Stimulated activated CD4-positive, alpha-beta T cell treated with anti-CD3 and anti-CD28 coated beads, Interleukin-1b, Interleukin-23, amount 100 ng/mL, for 4 hours (primary cell): ENCODE measurements around the gene ARHGEF26.

ENCODE experiments used
- DNase-seq, 2 donors: peaks; one replicate each; pipeline ENCODE4 v3.0.0-alpha.2; 2020; ENCODE audit warnings: low read depth in 2 of 2

The ARHGEF26 gene

DNA sequence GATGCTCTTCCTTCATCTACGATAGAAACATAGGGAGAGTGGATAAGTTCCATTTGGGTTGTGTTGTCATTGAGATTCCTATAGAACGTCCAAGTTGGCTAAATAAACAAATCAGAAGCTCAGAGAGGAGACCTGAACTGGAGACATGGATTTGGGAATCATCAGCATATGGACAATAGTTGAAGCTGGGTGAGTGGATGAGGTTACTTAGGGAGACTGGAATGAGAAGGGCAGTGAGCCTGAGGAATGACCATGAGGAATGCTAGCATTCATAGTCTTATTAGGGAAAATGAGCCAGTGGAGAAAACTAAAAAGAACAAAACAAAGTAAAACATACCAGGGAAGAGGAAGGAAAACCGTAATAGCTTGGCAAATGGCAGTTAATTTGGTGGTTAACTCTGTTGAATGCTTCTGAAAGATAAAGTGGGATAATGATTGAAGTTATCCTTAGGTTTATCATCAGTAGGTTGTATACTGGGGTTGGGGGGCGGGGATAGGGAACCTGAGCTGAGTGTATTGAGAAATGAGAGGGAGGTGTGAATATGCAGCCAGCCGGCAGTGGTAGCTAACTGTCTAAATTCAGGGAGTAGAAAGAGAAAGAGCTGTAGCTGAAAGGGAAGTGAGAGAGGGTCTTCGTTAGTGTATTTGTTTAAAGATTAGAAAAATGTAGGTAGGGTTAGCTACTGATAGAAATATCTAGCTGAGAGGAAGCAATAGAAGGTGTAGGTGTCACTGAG lies 74.6 kb downstream of the ARHGEF26 start:
- no peak for DNase-seq

DNA sequence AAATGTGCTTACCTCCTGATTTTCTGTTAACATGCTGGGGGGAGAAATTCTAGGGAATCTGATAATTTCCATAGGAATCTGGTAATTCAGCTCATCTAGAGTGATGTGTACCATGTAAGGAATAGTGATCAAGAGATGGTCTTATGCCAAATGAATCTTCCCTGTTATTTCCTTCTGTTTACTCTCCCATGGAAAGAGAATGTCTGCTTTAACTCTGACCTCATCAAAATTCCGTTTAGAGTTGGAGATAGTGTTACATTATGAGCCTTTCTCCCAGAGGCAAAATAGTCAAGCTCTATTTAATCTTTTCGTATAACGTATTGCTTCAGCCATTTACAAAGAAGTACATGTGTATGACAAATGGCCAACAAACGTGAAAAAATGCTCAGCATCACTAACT lies 76.6 kb downstream of the ARHGEF26 start:
- no peak for DNase-seq

DNA sequence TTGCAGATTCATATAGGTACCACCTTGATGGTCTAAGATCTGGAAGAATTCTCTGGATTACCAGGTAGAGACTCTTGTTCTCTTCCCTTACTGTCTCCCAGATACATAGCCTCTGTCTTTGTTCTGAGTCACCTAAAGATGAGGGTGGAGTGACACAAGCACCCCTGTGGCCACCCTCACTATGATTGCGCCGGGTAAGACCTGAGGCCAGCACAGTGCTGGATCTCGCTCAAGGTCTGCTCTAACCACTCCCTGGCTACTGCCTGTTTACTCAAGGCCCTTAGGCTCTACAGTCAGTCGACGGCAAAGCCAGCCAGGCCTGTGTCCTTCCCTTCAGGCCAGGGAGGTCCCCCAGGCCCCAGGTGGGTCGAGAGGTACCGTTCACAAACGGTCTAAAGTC lies 88.3 kb downstream of the ARHGEF26 start:
- no peak for DNase-seq

DNA sequence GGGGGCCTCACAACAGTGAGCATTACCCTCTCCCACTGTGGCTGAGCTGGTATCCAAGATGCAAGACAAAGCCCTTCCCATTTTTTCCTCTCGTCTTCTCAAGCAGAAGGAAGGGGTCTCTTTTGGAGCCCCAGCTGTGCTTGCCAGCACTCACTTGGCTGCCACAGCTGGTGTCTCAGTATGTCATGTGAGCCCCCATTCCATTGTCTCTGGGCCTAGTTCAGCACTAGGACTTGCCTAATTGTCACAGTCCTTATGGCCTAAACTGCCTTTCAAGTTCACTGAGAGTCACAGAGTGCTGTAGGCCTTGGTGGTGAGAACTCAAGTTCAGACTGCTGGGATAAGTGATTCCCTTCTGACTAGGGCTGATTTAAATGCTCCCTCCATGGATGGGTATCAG lies 89.8 kb downstream of the ARHGEF26 start:
- DNase-seq, result no peak

DNA sequence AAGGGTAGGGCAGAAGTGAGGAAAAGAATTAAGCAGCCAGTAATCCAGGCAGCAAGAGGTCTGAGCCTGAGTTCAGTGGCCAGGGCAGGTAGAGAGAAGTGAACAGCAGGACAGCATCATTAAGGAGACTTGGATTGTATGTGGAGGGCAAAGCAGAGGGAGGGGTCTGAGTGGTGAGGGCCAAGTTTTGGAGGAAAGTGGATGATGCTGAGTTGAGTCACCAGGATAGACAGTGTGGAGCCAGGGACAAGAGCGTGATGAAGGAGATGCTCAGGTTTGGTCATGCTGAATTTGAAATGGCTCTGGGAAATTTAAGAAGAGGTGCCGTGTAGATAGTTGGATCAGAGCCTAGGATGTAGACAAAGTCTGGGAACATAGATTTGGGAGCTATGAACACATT lies 93.1 kb downstream of the ARHGEF26 start:
- no peak for DNase-seq

DNA sequence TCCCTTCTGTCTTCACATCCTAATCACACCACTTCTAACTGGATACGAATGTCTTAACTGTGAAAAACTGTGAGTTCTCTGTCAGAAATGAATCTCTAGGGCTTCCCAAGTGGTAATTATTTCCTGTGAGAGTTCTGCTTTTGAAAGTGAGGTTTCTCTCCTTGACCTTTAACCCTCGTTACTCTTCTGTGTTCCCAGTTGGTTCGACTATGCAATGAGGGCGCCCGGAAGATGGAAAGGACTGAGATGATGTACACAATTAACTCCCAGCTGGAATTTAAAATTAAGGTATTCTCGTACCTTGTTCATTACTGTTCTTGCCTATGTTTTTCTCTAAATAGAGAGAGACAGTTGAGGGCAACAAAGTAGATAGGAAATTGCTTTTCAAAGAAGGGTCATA lies 96.5 kb downstream of the ARHGEF26 start:
- no peak for DNase-seq

DNA sequence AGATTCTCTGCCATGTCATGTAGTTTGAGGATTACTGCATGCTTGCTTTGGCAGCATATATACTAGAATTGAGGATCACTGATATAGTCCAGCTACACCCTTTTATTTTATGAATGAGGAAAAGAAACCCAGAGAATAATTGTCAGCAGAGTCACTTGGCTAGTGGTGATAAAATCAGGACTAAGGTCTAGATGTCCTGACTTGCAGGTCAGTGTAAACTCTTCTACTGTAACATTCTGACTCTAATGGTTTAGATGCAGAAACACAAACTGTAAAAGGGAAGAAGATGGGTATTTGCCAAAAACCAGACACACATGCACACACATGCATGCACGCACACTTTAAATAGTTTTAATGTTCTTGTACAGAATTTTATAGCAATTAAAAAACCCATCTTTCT lies 97.5 kb downstream of the ARHGEF26 start:
- no peak for DNase-seq

DNA sequence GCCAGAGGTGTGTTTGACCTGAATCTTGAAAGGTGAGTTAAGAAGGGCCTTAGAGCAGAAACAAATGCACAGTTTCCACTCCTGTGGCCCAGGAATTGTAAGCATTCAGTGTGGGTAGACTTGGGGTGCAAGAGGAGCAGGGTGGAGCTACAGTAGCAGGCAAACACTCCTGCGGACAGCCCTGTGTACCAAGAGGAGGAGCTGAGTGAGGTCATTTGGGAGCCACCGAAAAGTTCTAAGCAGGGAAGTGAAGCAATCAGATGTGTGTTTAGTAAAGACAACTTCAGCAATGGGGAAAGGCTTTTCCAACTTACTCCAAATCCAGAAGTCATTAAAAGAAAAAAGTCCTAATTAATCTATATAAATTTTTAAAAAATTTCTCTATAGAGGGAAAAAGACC lies 99.3 kb downstream of the ARHGEF26 start:
- no peak for DNase-seq

DNA sequence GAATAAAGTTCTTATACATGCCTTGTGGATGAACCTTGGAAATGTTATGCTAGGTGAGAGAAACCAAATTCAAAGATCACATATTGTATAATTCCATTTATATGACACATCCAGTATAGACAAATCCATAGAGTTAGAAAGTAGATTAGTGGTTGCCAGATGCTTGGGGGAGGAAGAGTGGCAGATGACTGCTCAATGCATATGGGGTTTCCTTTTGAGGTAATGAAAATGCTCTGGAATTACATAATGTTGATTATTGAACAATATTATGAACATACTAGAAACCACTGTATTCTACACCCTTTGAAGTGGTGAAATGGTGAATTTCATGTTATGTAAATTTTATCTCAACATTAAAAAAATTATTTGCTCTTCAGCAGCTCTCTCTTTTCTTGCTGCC lies 102.3 kb downstream of the ARHGEF26 start:
- DNase-seq, result no peak

DNA sequence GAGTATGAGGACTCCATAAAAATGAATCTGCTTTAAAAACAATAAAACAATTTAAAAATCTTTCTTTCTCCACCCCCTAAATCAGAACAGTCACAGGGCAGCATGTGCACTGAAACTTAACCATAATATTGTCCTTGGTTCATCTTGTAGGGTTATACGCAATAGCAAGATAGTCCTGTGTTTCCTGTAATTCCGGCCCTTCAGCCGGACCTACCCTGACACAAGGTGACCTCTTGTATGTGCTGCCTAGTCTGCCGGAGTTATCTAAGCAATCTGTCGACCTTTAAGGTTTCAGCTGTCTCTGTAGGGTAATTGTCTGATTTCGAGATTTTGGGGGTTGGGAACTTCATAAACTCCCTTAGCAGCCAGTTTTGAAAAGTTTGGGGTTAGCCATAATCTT lies 103.2 kb downstream of the ARHGEF26 start:
- DNase-seq, result no peak

DNA sequence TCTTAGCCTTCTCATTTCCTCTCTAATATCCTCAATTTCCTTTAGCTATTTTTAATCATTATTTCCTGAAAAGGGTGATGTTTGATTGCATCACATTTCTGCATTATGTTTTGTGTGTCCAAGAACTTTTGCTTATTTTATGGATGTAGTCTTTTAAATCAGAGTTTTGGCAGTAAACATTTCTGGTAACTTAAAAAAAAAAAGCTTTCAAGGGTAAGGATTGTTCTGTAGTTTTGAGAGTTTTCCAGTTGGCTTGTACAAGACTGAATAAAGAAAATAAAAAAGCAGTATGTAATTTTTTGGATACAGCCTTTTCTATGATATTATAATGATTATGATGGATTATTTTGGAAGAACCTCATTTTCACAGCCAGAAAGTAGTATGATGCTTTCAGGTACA lies 103.7 kb downstream of the ARHGEF26 start:
- no peak for DNase-seq

DNA sequence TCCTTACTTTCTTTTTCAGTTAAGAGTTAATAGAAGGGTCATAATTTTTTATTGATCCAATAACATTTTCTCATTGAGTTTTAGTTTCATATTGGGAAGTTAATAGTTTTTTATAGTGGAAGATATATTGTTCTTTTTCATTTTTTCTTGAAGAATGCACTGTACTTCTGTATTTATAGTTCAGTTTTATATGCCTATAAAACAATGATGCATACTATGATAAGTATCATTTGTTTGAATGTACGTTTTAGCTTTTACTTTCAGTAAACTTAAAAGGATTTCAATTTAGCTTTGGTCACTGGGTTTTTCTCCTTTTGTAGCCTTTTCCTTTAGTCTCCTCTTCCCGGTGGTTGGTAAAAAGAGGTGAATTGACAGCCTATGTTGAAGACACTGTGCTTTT lies 104.3 kb downstream of the ARHGEF26 start:
- DNase-seq, result no peak

DNA sequence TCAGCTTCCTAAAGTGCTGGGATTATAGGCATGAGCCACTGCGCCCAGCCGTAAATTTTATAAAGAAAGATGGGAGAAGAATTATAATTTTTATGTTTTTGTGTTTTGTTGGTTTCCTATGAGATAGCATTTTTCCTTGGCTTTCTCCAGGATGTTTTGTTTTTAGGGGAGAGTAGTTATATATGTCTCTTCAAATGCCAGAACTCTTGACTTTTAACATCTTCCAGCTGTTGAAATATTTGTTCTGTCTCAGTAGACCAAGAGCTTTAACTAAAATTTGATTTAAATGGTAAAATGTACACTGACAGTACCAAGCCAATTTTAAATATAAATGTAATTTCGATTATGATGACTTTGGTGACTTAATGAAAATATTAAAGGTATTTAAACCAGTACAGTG lies 106.3 kb downstream of the ARHGEF26 start:
- DNase-seq, result no peak

DNA sequence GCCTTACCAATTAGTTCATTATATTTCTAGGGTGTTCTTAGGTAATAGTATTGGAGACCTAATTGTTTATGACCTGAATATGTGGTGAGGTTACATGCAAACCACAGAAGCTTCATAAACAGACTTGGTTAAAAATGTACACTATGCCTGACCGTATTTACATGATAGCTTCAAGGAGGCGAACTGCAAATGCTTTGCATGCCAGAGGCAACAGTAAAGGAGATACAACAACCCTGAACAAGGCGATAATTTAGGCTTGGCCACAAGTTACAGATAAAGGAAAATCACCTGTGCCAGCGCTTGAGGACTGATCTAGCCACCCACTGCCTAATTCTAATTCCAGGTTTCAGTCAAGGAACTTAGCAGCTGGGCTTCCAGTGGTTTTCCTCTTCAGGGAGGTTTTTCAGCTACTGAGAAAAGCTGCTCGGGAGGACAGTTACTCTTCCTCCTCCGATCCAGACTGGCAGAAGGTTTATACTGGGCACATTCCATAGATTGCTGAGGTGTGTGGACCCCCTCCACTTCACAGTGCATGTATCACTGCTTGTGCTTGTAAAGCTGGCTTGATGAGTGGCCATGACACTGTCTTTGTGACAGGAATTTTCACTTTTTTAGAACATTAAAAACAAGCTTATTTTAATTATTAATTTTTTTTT lies 107.5 kb downstream of the ARHGEF26 start:
- no peak for DNase-seq

DNA sequence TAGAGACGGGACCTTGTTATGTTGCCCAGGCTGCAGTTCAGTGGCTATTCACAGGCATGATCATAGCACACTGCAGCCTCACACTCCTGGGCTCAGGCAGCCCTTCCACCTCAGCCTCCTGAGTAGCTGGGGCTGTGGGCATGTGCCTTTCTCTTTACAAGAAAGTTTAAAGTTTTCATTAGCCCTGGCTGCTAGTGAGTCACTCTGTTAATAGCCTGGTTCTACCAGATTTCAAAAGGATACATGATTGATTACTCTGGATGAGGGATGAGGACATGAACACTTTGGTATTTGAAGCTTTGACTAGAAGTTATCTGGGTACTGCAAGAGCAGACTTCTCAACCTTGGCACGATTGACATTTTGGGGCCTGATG lies 108.0 kb downstream of the ARHGEF26 start:
- no peak for DNase-seq

DNA sequence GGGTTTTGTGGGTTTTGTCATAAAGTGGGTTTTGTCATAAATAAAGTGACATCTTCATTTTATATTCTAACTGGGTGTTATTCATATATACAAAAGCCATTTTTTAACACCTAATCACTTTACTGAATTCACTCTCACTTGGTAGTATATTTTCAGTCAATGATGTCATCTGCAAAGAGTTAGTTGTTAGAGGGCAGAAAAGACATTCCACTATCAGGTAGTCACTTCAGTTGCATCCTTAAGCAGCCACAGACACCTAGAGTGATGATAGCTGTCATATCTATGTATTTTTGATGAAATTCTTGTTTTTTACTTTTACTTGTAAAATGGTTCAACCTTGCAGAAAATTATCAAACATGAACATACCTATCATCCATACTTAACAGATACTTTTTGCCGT lies 114.1 kb downstream of the ARHGEF26 start:
- no peak for DNase-seq

DNA sequence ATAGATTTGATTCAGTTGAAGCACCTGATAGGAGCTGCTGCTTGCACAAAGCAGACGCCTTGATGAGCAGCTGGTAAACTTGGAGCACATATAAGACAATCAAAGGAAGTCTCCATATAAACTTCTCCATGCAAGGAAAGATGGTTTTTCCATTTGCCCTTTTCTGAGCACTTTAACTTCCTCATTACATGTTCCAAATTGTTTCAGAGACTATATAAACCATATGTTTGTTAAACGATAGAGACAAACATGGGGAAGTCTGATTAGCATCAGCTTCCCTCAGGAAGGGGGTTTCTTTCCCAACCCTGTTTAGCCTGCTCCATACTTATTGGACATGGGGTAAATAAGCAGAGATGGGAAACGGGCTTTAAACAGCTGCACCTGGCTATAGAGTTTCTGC lies 115.1 kb downstream of the ARHGEF26 start:
- no peak for DNase-seq

DNA sequence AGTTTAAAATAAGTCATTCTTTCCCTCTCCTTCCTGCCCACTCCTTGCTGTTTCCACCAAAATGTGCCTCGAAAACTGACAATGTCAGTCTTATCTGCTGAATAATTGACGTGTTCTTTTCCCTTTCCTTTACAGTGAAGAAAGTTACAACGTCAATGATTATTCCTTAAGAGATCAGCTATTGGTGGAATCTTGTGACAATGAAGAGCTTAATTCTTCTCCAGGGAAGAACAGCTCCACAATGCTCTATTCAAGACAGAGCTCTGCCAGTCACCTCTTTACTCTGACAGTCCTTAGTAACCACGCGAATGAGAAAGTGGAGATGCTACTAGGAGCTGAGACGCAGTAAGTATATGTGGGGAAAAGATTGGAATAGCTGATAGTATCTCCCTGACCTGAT lies 119.0 kb downstream of the ARHGEF26 start:
- DNase-seq, result no peak

DNA sequence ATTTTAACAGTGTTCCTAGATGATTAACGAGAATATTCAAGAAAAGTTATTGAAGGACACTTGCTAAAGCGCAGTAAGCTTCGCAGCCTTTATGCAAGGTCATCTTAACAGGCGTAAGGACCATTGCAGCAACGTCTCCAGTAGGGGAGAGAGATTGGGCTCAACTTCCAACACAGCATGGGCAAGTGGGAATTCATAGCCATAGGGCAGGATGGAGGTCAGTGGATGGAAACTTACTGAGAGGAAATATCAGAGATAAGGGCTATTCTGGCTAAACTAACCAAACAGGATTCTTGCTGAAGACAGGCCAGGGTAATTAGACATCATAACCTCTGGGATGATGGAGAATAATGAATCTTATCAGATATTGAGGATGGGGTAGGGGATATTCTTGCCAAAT lies 120.3 kb downstream of the ARHGEF26 start:
- DNase-seq, result no peak

DNA sequence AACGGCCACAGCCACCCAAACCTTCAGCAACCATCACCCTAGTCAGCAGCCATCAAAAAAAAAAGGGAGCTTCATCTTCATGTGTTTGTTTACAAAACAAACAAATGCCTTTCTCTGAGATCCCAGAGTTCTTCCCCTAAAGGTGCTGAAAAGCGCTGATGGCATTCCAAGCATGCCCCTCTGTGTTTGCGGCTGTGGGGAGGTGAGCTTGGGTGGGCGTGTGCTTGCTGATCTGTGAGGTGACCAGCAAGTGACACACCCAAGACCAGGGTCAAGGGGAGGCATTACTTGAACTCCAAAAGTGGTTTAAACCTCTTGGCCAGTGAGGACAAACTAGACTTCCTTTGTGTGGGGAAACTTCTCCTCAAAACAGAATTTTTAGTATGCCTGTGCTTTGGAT lies 121.6 kb downstream of the ARHGEF26 start:
- DNase-seq, result no peak

DNA sequence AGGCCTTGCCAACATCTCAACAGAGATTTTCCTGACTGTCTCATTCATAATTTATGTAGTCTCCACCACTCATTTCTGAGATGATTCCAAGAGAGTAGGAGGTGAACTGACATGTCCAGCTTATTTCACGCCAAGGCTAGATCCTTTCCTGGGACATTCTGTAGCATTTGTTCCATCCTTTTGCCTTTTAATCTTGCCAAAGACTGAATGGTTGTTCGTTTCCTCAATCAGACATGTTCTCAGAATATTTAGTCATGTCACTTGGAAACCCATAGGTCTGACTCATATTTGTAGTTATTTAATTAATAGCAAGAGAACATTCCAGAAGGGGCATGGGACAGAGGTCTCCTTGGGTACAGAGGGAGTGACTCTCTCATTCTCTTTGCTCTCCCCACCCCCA lies 122.2 kb downstream of the ARHGEF26 start:
- no peak for DNase-seq

DNA sequence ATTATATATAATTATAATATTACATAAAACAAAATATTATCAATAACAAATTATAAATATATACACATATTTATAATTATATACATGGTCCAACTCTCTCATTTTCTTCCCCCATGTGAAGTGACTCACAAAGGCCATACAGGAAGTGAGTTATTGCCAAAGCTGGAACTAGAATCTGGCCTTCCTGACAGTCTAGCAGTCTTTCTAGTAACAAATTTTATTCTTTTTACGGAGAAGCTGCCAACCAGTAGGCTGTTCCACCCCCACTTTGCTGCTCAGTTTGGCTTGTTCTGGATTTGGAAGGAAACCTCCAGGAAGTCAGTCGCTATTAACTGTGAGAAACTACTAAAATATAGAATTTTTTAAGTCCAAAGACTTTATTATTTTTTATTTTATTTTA lies 123.5 kb downstream of the ARHGEF26 start:
- DNase-seq, result no peak

DNA sequence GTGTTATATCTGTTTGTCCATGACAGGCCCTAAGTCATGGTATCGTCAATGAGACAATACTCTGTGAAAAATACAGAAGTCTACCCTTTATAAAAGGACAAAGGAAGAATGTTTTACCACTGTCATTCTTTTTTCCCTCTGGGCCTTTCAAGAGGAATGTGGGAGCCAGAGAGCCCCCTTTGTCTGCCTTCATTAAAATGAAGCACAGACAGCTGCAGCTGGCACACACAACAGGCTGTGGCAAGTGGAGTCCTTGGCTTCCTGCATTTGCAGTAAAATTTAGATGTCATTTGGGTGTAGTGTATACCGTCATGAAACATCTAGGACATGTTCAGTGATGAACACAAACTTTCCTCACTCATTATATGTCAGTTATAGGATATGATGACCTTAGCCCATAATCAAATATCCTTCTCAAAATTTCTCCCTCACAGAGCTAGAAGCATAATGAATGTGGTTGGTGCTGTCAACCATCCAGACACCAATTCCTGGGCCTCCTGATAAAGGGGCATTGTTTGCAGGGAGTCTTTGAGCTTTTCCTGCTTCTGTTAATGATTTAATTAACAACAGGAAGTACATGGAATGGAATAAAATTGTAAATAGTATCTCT lies 126.7 kb downstream of the ARHGEF26 start:
- no peak for DNase-seq

DNA sequence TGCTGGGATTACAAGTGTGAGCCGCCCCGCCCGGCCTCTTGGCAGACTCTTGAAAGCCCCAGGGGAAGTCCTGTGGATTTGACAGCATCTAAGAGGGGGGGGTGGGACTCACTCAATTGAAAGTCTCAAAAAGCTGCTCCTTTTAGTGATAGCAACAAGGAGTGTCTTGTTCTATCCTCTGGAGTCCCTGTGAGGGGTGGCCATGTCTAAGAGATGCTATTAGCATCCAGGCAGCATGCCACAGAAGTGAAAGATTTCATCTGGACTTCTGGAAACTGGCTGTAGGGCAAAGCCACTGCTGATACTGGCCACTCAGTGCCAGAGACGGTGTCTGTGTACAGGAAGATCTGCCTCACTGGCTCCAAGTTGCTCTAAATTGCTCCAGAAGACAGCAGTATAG lies 129.1 kb downstream of the ARHGEF26 start:
- DNase-seq, result no peak
